Liver (tissue), 9 donors: Measurements from ENCODE around the gene PCNX2. TPM values are rescaled to one million over a fixed set of nuclear protein-coding genes. Genes with fewer than 3 reads are reported as not detected.

Source experiments
- DNase-seq: peaks from one replicate; pipeline ENCODE4 v3.0.0-alpha.2; 2017; ENCODE audit warnings: low spot score
- H3K27ac ChIP-seq, 2 donors: one replicate each; pipeline ENCODE4 v1.7.0; 2013; ENCODE audit warnings: inconsistent platforms in 2 of 2, low read length in 2 of 2, control low read depth in 1 of 2, low read depth in 1 of 2, mild to moderate bottlenecking in 1 of 2
- H3K27me3 ChIP-seq, 4 donors: one replicate each; pipeline versions ENCODE4 v1.6.1 to v1.7.0; 2013; ENCODE audit warnings: low read length in 3 of 4, inconsistent platforms in 1 of 4, mild to moderate bottlenecking in 1 of 4, moderate library complexity in 1 of 4; ENCODE audit not compliant: control insufficient read depth in 4 of 4, insufficient read depth in 4 of 4
- H3K36me3 ChIP-seq, 4 donors: one replicate each; pipeline versions ENCODE4 v1.6.1 to v1.7.0; 2013; ENCODE audit warnings: low read length in 3 of 4, mild to moderate bottlenecking in 3 of 4, low read depth in 1 of 4, moderate library complexity in 1 of 4; ENCODE audit not compliant: control insufficient read depth in 4 of 4, insufficient read depth in 3 of 4
- H3K4me1 ChIP-seq, 4 donors: one replicate each; pipeline versions ENCODE4 v1.6.1 to v1.7.0; 2013; ENCODE audit warnings: low read length in 3 of 4, mild to moderate bottlenecking in 3 of 4, moderate library complexity in 1 of 4; ENCODE audit not compliant: control insufficient read depth in 4 of 4, insufficient read depth in 4 of 4
- H3K4me3 ChIP-seq, 3 donors: one replicate each; pipeline versions ENCODE4 v1.6.1 to v1.7.0; 2013; ENCODE audit warnings: low read length in 3 of 3, control low read depth in 1 of 3, low read depth in 1 of 3, mild to moderate bottlenecking in 1 of 3
- H3K9ac ChIP-seq, 2 donors: one replicate each; pipeline ENCODE4 v1.7.0; 2013; ENCODE audit warnings: low read length in 2 of 2, mild to moderate bottlenecking in 2 of 2, moderate library complexity in 2 of 2, control low read depth in 1 of 2, low read depth in 1 of 2
- H3K9me3 ChIP-seq, 4 donors: one replicate each; pipeline versions ENCODE4 v1.6.1 to v1.7.0; 2013; ENCODE audit warnings: low read length in 3 of 4; ENCODE audit not compliant: control insufficient read depth in 4 of 4
- FOXA1 ChIP-seq: IDR thresholded peaks from 2 replicates; pipeline ENCODE4 v1.6.1; 2016; ENCODE audit warnings: antibody characterized with exemption
- FOXA2 ChIP-seq: IDR thresholded peaks from 2 replicates; pipeline ENCODE4 v1.6.1; 2016; ENCODE audit warnings: antibody characterized with exemption
- HNF4A ChIP-seq, 2 donors: conservative IDR thresholded peaks; 2 replicates each; pipeline ENCODE4 v1.6.1; 2016; ENCODE audit warnings: antibody characterized with exemption in 2 of 2, mild to moderate bottlenecking in 2 of 2
- HNF4G ChIP-seq: IDR thresholded peaks from 2 replicates; pipeline ENCODE4 v1.6.1; 2016; ENCODE audit warnings: antibody characterized with exemption
- JUND ChIP-seq, 2 donors: IDR thresholded peaks; 2 replicates each; pipeline ENCODE4 v1.6.1; 2016; ENCODE audit warnings: antibody characterized with exemption in 2 of 2
- NR2F2 ChIP-seq: IDR thresholded peaks from 2 replicates; pipeline ENCODE4 v1.6.1; 2016; ENCODE audit warnings: antibody characterized with exemption
- RAD21 ChIP-seq, 2 donors: IDR thresholded peaks; 2 replicates each; pipeline ENCODE4 v1.6.1; 2016; ENCODE audit warnings: antibody characterized with exemption in 2 of 2, mild to moderate bottlenecking in 2 of 2
- SP1 ChIP-seq: IDR thresholded peaks from 2 replicates; pipeline ENCODE4 v1.6.1; 2018; ENCODE audit warnings: antibody characterized with exemption, mild to moderate bottlenecking
- YY1 ChIP-seq: IDR thresholded peaks from 2 replicates; pipeline ENCODE4 v1.6.1; 2016; ENCODE audit warnings: antibody characterized with exemption, mild to moderate bottlenecking
- WGBS: extraction: QIAGEN DNeasy Blood & Tissue Kit; methylation state at CpG from one replicate; pipeline ENCODE4 v1.1.7; 2013; 5-methylcytosine and 5-hydroxymethylcytosine counted together
- polyA plus RNA-seq, 2 donors: library from polyadenylated mRNA; stranded (reverse) in 1 of 2; unstranded in 1 of 2; fragments of 200-250 nt in 1 of 2; fragments of >200 nt in 1 of 2; fragmentation: Nextera tagmentation in 1 of 2; extraction: Ambion mirVana in 1 of 2; gene quantifications; one replicate each; pipeline versions ENCODE4 v1.2.1 to v1.2.3, GENCODE V29; 2013 to 2015
- total RNA-seq, 2 donors: library from RNA; depleted of rRNA; stranded (reverse); fragments of >200 nt; gene quantifications; one replicate each; pipeline ENCODE4 v1.2.3, GENCODE V29; 2014
- TF ChIP-seq, protein P1 (sequence below): IDR thresholded peaks from 2 replicates; pipeline ENCODE4 v1.6.1; 2016; ENCODE audit warnings: antibody characterized with exemption
- TF ChIP-seq, protein P2 (sequence below): IDR thresholded peaks from 2 replicates; pipeline ENCODE4 v1.6.1; 2016; ENCODE audit warnings: antibody characterized with exemption, mild to moderate bottlenecking
- TF ChIP-seq, protein P3 (sequence below): IDR thresholded peaks from 2 replicates; pipeline ENCODE4 v1.6.1; 2016; ENCODE audit warnings: antibody characterized with exemption
- TF ChIP-seq, protein P4 (sequence below): fragments of 150-350 bp; IDR thresholded peaks from 2 replicates; pipeline ENCODE4 v1.5.1; 2017; ENCODE audit warnings: improper control_type of control experiment, low read depth, low read length; ENCODE audit not compliant: missing input control
- TF ChIP-seq, protein P5 (sequence below): IDR thresholded peaks from 2 replicates; pipeline ENCODE4 v1.6.1; 2016; ENCODE audit warnings: antibody characterized with exemption
- donor health status: healthy.
- donor health status: healthy.
- donor health status: healthy.
- donor health status: healthy.
- donor health status: healthy.

The PCNX2 gene
- total and polyA plus RNA-seq, 4 donors = 0.20 to 3.1 (median 0.92) TPM

DNA sequence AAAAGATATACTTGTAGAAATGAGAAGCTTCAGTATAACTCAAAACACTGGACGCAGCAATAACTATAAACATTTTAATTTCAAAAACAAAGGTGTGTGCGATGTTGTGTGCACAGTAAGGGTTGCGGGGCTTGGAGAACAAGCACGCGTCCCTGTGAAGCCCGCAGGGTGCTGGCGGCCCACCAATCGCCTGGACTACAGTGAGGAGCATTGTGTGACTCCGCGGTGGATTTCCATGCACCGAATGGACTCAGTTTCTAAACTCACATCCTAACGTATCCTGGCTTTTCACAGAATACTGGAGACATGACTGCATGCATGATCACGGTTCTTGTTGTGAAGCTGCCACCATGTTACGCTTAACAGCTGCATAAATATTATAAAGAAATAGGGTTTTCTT lies 312.1 kb downstream of the PCNX2 start:
- peaks cover 0 to under 1% (median 0%) of the 10 kb centered on the region in 4 donors for H3K36me3 ChIP-seq
- no peak overlapping the region for H3K4me3 ChIP-seq
- DNase-seq = no peak
- no peak for TF ChIP-seq FOXA1
- TF ChIP-seq, protein P1, sequence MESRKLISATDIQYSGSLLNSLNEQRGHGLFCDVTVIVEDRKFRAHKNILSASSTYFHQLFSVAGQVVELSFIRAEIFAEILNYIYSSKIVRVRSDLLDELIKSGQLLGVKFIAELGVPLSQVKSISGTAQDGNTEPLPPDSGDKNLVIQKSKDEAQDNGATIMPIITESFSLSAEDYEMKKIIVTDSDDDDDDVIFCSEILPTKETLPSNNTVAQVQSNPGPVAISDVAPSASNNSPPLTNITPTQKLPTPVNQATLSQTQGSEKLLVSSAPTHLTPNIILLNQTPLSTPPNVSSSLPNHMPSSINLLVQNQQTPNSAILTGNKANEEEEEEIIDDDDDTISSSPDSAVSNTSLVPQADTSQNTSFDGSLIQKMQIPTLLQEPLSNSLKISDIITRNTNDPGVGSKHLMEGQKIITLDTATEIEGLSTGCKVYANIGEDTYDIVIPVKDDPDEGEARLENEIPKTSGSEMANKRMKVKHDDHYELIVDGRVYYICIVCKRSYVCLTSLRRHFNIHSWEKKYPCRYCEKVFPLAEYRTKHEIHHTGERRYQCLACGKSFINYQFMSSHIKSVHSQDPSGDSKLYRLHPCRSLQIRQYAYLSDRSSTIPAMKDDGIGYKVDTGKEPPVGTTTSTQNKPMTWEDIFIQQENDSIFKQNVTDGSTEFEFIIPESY = no peak
- 97% methylated on average over 14 of the region's 14 CpGs for WGBS
- peaks cover 0 to 2% (median 0%) of the 10 kb centered on the region in 4 donors for H3K27me3 ChIP-seq
- no peak overlapping the region for H3K9ac ChIP-seq
- no peak overlapping the region for H3K27ac ChIP-seq
- no peaks in the 10 kb centered on the region for H3K4me1 ChIP-seq
- no peaks in the 10 kb centered on the region for H3K9me3 ChIP-seq

DNA sequence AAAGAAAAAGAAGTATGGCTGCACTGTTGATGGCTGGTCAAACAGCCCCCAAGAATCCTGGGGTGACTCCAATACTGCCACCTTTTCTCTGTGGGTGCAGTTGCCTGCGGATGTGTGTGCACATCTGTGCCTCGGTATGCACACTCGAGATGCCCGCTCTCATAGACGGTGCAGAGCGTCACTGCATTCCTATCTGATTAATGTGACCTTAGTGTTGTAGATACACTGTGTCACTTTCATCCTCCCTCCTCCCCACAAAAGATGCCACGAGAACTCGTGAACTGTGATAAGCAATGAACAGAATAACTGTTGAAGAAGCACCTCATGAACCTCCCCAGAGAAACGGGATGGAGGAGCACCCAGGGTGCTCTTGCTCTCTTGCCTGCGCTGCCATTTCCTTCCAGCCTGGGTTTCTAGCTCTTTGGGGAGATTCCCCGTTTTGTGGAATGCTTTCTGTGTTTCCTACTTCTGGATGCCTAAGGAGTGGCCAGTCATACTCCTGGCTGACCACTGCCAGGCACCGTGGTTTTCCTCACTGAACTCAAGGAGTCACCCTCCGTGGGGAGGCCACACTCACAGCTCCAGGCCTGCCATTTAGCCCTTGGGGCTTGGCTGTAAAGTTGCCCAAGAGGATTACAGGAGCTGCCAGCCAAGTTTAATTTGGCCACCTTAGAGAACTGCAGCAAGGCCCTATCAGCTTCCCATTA lies 313.1 kb downstream of the PCNX2 start:
- Histone ChIP-seq H3K27ac (no peak overlapping the region), H3K4me1 (no peaks in the 10 kb centered on the region), H3K27me3 (peaks cover 0 to 2% (median 0%) of the 10 kb centered on the region in 4 donors), H3K9me3 (no peaks in the 10 kb centered on the region), H3K4me3 (no peak overlapping the region), H3K9ac (no peak overlapping the region), H3K36me3 (peaks cover 0 to 2% (median under 1%) of the 10 kb centered on the region in 4 donors)
- WGBS = 88% methylated on average over 13 of the region's 13 CpGs
- no peak for TF ChIP-seq SP1
- TF ChIP-seq NR2F2 = no peak
- TF ChIP-seq, protein P2, sequence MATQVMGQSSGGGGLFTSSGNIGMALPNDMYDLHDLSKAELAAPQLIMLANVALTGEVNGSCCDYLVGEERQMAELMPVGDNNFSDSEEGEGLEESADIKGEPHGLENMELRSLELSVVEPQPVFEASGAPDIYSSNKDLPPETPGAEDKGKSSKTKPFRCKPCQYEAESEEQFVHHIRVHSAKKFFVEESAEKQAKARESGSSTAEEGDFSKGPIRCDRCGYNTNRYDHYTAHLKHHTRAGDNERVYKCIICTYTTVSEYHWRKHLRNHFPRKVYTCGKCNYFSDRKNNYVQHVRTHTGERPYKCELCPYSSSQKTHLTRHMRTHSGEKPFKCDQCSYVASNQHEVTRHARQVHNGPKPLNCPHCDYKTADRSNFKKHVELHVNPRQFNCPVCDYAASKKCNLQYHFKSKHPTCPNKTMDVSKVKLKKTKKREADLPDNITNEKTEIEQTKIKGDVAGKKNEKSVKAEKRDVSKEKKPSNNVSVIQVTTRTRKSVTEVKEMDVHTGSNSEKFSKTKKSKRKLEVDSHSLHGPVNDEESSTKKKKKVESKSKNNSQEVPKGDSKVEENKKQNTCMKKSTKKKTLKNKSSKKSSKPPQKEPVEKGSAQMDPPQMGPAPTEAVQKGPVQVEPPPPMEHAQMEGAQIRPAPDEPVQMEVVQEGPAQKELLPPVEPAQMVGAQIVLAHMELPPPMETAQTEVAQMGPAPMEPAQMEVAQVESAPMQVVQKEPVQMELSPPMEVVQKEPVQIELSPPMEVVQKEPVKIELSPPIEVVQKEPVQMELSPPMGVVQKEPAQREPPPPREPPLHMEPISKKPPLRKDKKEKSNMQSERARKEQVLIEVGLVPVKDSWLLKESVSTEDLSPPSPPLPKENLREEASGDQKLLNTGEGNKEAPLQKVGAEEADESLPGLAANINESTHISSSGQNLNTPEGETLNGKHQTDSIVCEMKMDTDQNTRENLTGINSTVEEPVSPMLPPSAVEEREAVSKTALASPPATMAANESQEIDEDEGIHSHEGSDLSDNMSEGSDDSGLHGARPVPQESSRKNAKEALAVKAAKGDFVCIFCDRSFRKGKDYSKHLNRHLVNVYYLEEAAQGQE = no peak
- no peak for TF ChIP-seq HNF4A (conservative IDR thresholded peaks at IDR 0.05)
- TF ChIP-seq, protein P3, sequence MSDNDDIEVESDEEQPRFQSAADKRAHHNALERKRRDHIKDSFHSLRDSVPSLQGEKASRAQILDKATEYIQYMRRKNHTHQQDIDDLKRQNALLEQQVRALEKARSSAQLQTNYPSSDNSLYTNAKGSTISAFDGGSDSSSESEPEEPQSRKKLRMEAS = no peak
- no peak for TF ChIP-seq FOXA2
- TF ChIP-seq, protein P4, sequence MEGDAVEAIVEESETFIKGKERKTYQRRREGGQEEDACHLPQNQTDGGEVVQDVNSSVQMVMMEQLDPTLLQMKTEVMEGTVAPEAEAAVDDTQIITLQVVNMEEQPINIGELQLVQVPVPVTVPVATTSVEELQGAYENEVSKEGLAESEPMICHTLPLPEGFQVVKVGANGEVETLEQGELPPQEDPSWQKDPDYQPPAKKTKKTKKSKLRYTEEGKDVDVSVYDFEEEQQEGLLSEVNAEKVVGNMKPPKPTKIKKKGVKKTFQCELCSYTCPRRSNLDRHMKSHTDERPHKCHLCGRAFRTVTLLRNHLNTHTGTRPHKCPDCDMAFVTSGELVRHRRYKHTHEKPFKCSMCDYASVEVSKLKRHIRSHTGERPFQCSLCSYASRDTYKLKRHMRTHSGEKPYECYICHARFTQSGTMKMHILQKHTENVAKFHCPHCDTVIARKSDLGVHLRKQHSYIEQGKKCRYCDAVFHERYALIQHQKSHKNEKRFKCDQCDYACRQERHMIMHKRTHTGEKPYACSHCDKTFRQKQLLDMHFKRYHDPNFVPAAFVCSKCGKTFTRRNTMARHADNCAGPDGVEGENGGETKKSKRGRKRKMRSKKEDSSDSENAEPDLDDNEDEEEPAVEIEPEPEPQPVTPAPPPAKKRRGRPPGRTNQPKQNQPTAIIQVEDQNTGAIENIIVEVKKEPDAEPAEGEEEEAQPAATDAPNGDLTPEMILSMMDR = no peak
- no peak for TF ChIP-seq JUND (IDR thresholded peaks at IDR 0.05)
- TF ChIP-seq, protein P1 = no peak
- TF ChIP-seq YY1 = no peak
- TF ChIP-seq HNF4G = no peak
- no peak for TF ChIP-seq FOXA1
- TF ChIP-seq, protein P5, sequence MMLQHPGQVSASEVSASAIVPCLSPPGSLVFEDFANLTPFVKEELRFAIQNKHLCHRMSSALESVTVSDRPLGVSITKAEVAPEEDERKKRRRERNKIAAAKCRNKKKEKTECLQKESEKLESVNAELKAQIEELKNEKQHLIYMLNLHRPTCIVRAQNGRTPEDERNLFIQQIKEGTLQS = no peak
- TF ChIP-seq RAD21 (IDR thresholded peaks at IDR 0.05) = no peak
- no peak for DNase-seq
